GM13976 (cell line): ENCODE results near the gene GLCE.
"Not testable (repeated sequence)": the region's sequence is repeated elsewhere in the genome, so short reads cannot be mapped to it uniquely, and the experiment has no call there.

Source experiments
- DNase-seq: peaks from one replicate; pipeline ENCODE4 v3.0.0; 2012; ENCODE audit warnings: low spot score
- CTCF ChIP-seq: IDR thresholded peaks from 2 replicates; pipeline ENCODE4 v1.5.1; 2012; ENCODE audit warnings: borderline replicate concordance, mild to moderate bottlenecking; ENCODE audit not compliant: insufficient read depth; ENCODE audit errors: extremely low read depth, missing control alignments, control extremely low read depth
- in situ Hi-C: fragments of 300-500 bp; cut with MboI; formaldehyde crosslinking; loops from one replicate; pipeline ENCODE4 v1.12.0; 2022; ENCODE audit warnings: low sequenced_read_pairs, mixed read lengths, inconsistent platforms; ENCODE audit not compliant: unreplicated experiment

The GLCE gene

GRCh38 chr15:69161878-69162213 lies 1.4 kb downstream of the GLCE start:
- in situ Hi-C loops: no loop called here
- no peak for TF ChIP-seq CTCF
- no peak for DNase-seq

- TF ChIP-seq CTCF: no peak
- DNase-seq: no peak
- in situ Hi-C loops: no loop called here
Measured at GRCh38 chr15:69163141-69163669, 2.8 kb downstream of the GLCE start.

DNA sequence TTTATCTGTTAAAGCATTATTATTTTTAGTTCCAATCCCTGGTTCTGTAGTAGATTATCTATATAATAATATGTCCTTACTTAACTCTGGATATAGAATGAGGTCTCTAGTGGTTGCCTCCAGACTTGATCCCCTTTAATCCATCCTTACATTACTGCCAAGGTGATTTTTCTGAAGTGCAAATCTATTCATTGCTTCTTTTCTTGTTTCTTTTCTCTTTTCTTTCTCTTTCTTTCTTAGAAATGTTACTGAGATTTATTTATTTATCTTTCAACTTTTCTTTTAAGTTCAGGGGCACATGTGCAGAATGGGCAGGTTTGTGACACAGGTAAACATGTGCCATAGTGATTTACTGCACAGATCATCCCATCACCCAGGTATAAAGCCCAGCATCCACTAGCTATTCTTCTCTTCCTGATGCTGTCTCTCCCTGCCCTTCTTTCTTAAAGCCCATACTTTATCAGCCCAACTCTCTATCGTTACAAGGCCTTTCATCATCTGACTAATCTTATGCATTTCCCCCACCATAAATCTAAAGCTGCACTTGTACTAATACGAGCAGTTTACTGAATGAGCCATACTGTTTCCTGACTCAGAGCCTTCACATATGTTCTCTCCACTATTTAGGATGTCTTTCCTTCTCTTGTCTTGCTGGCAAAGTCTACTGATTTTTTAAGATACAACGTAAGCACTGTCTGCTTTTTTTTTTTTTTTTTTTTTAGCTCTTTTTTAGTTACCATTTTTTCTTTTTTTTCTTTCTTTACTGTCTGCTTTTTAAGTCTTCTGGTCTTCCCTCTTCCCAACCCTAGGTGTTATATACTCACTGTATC lies 4.6 kb downstream of the GLCE start:
- in situ Hi-C loops: no loop called here
- DNase-seq: no peak
- TF ChIP-seq CTCF: no peak

GRCh38 chr15:69165637-69166025 lies 5.2 kb downstream of the GLCE start:
- no peak for TF ChIP-seq CTCF
- DNase-seq: no peak
- in situ Hi-C loops: no loop called here

GRCh38 chr15:69167218-69167846 lies 6.9 kb downstream of the GLCE start:
- in situ Hi-C loops: no loop called here
- no peak for TF ChIP-seq CTCF
- DNase-seq: no peak

DNA sequence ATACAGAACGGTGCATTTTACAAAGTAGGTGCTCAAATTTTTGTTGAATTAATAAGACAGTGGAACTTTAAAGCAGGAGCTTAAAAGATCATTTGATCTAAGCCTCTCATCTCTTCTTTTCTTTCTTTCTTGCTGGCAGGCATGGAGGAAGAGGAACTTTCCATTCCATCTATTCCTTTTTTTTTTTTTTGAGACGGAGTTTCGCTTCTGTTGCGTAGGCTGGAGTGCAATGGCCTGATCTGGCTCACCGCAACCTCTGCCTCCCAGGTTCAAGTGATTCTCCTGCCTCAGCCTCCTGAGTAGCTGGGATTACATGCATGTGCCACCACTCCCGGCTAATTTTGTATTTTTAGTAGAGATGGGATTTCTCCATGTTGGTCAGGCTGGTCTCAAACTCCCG lies 7.9 kb downstream of the GLCE start:
- DNase-seq, in situ Hi-C loops: not testable (repeated sequence)

GRCh38 chr15:69169540-69169939 lies 9.1 kb downstream of the GLCE start:
- DNase-seq, in situ Hi-C loops: not testable (repeated sequence)
